ENCODE measurements around the gene MBLAC2. TPM values are rescaled to one million over a fixed set of nuclear protein-coding genes. Genes with fewer than 3 reads are reported as not detected.

The MBLAC2 gene
- total RNA-seq, 1 donor from 2014 or later = 6.2 TPM

GRCh38 chr5:90461288-90461687, 13.3 kb downstream of the MBLAC2 start:
- Mint-ChIP-seq H3K27me3 (no peaks in the 10 kb centered on the region), H3K36me3 (peaks cover 3% of the 10 kb centered on the region), H3K27ac (no peak overlapping the region), H3K9me3 (no peaks in the 10 kb centered on the region), H3K4me1 (ENCODE audit: unreplicated experiment) (no peaks in the 10 kb centered on the region), H3K4me3 (no peak overlapping the region)
- DNase-seq (ENCODE audit: extremely low spot score, unreplicated experiment) = no peak
- no peak for TF ChIP-seq CTCF (conservative IDR thresholded peaks at IDR 0.05)

- Mint-ChIP-seq H3K4me1 (ENCODE audit: unreplicated experiment) (no peaks in the 10 kb centered on the region), H3K9me3 (no peaks in the 10 kb centered on the region), H3K27me3 (no peaks in the 10 kb centered on the region), H3K27ac (no peak overlapping the region), H3K36me3 (no peaks in the 10 kb centered on the region), H3K4me3 (no peak overlapping the region)
- DNase-seq (ENCODE audit: extremely low spot score, unreplicated experiment) = no peak
- TF ChIP-seq CTCF (conservative IDR thresholded peaks at IDR 0.05) = no peak
Observed at GRCh38 chr5:90446961-90447360, 27.6 kb downstream of the MBLAC2 start.

GRCh38 chr5:90440644-90441043, 33.9 kb downstream of the MBLAC2 start:
- Mint-ChIP-seq H3K9me3 (no peaks in the 10 kb centered on the region), H3K36me3 (no peaks in the 10 kb centered on the region), H3K27ac (no peak overlapping the region), H3K27me3 (peaks cover 9% of the 10 kb centered on the region), H3K4me3 (peak overlapping the region; percentile 88), H3K4me1 (ENCODE audit: unreplicated experiment) (peaks cover 15% of the 10 kb centered on the region)
- DNase-seq (ENCODE audit: extremely low spot score, unreplicated experiment) = no peak
- TF ChIP-seq CTCF (conservative IDR thresholded peaks at IDR 0.05) = no peak

- DNase-seq (ENCODE audit: extremely low spot score, unreplicated experiment) = no peak
- TF ChIP-seq CTCF (conservative IDR thresholded peaks at IDR 0.05) = no peak
- Mint-ChIP-seq H3K9me3 (no peaks in the 10 kb centered on the region), H3K4me1 (ENCODE audit: unreplicated experiment) (peaks cover 15% of the 10 kb centered on the region), H3K36me3 (no peaks in the 10 kb centered on the region), H3K4me3 (no peak overlapping the region), H3K27me3 (peaks cover 9% of the 10 kb centered on the region), H3K27ac (no peak overlapping the region)
Observed at GRCh38 chr5:90438100-90438499, 36.5 kb downstream of the MBLAC2 start.

GRCh38 chr5:90437663-90438062, 36.9 kb downstream of the MBLAC2 start:
- H3K4me1 Mint-ChIP-seq (ENCODE audit: unreplicated experiment) = peaks cover 15% of the 10 kb centered on the region
- H3K9me3 Mint-ChIP-seq = no peaks in the 10 kb centered on the region
- no peak for DNase-seq (ENCODE audit: extremely low spot score, unreplicated experiment)
- H3K27ac Mint-ChIP-seq = no peak overlapping the region
- no peak overlapping the region for H3K4me3 Mint-ChIP-seq
- TF ChIP-seq CTCF (conservative IDR thresholded peaks at IDR 0.05) = no peak
- H3K27me3 Mint-ChIP-seq = peaks cover 9% of the 10 kb centered on the region
- H3K36me3 Mint-ChIP-seq = no peaks in the 10 kb centered on the region

- TF ChIP-seq CTCF (conservative IDR thresholded peaks at IDR 0.05) = peak; percentile 74
- H3K4me3 Mint-ChIP-seq = no peak overlapping the region
- no peak for DNase-seq (ENCODE audit: extremely low spot score, unreplicated experiment)
- H3K4me1 Mint-ChIP-seq (ENCODE audit: unreplicated experiment) = peaks cover 7% of the 10 kb centered on the region
- no peak overlapping the region for H3K27ac Mint-ChIP-seq
- no peaks in the 10 kb centered on the region for H3K9me3 Mint-ChIP-seq
- H3K36me3 Mint-ChIP-seq = no peaks in the 10 kb centered on the region
- peaks cover 9% of the 10 kb centered on the region for H3K27me3 Mint-ChIP-seq
Observed at GRCh38 chr5:90434116-90434714, 40.4 kb downstream of the MBLAC2 start.

Data from type B pancreatic cell (in vitro differentiated cells).